Activated naive CD8-positive, alpha-beta T cell treated with anti-CD3 and anti-CD28 coated beads, Interleukin-2, amount 50 U/mL, for 24 hours (primary cell): ENCODE data around the gene SPACA4.

Experiments
- ATAC-seq: fragments of 150-1000 bp; cut with Tn5 transposase; one replicate; pipeline ENCODE4 v1.10.0; 2021
- DNase-seq: peaks from one replicate; pipeline ENCODE4 v3.0.0; 2021
- H3K27ac Mint-ChIP-seq: one replicate; pipeline ENCODE4 v1.8.0; 2021; ENCODE audit warnings: mild to moderate bottlenecking, mixed read lengths
- H3K27me3 Mint-ChIP-seq: one replicate; pipeline ENCODE4 v1.8.0; 2021; ENCODE audit warnings: mixed read lengths
- H3K36me3 Mint-ChIP-seq: one replicate; pipeline ENCODE4 v1.8.0; 2021; ENCODE audit warnings: low read depth, mixed read lengths
- H3K4me1 Mint-ChIP-seq: one replicate; pipeline ENCODE4 v1.8.0; 2021; ENCODE audit warnings: mixed read lengths
- H3K4me3 Mint-ChIP-seq: one replicate; pipeline ENCODE4 v1.8.0; 2021; ENCODE audit warnings: mild to moderate bottlenecking, moderate library complexity, mixed read lengths
- H3K9me3 Mint-ChIP-seq: one replicate; pipeline ENCODE4 v1.8.0; 2021; ENCODE audit warnings: mixed read lengths

The SPACA4 gene

DNA sequence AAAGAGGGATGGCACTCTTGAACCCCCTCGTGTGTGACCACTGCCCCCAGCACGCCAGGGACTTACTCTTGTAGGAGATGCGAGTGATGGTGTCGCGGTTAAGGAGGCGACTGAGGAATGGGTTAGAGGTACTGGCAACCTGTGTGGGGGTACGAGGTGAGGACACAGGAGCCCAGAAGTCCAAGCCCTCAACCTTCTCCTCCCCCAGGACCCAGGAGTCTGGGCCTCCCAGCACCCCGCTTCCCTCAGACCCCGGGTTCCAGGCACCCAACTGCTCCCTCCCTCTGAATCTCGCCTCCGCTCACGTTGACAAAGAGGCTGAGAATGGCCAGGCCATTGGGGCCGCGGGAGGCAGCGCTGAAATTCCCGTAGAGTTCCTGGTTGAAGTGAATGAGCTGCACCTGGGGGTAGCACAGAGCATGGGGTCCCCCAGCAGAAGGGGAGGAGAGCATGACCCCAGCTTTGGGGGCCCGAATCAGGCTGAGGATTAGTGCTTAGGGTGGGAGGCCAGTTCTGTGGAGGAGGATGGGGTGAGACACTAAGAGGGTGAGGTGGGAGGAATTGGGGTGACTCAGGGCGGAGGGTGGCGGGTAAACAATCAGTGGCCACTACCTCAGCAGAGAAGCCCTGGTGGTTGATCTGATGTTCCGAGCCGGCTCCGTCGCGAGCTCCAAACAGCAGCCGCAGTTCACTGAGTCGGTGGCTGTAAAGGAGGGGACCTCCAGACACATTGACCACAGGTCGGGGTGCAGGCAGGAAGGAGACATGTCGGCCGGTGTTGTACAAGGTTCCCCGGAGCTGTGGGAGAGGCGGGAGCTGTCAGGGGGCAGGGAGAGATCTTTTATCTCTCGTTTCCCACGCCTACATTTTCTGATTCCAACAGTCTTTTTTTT, 33.2 kb downstream of the SPACA4 start:
- H3K9me3 Mint-ChIP-seq: no peaks in the 10 kb centered on the region
- peaks cover 38% of the 10 kb centered on the region for H3K4me1 Mint-ChIP-seq
- peaks cover 2% of the 10 kb centered on the region for H3K27me3 Mint-ChIP-seq
- no peak for DNase-seq
- H3K4me3 Mint-ChIP-seq: no peak overlapping the region
- H3K36me3 Mint-ChIP-seq: no peaks in the 10 kb centered on the region
- ATAC-seq: no peak
- no peak overlapping the region for H3K27ac Mint-ChIP-seq

DNA sequence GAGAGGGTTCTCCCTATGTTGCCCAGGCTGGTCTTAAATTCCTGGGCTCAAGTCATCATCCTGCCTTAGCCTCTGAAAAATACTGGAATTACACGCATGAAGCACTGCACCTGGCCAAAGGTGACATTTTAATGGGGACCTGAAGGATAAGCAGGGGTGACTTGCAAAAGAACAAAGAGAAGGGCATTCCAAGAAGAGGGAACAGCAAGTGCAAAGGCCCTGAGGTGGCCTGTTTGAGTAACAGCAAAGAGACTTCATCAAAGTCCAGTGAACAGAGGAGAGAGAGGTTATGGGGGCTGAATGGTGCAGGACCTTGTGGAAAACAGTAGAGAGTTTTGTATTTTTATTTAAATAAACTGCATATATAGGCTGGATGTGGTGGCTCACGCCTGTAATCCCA, 35.3 kb downstream of the SPACA4 start:
- Mint-ChIP-seq H3K27me3 (no peaks in the 10 kb centered on the region), H3K9me3 (no peaks in the 10 kb centered on the region), H3K36me3 (no peaks in the 10 kb centered on the region), H3K4me3 (no peak overlapping the region), H3K27ac (no peak overlapping the region), H3K4me1 (peaks cover 44% of the 10 kb centered on the region)
- no peak for ATAC-seq
- no peak for DNase-seq

DNA sequence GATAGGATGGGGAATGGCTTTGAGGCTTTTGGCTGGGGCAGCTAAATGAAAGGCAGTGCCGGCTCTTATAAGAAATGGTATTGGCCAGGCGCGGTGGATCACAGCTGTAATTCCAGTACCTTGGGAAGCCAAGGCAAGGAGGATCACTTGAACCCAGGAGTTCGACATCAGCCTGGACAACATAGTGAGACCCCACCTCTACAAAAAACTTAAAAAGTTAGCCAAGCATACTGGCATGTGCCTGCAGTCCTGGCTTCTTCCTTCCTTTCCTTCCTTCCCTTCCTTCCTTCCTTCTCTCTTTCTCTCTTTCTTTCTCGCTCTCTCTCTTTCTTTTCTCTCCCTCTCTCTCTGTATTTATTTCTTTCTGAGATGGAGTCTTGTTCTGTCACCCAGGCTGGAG, 36.3 kb downstream of the SPACA4 start:
- no peaks in the 10 kb centered on the region for H3K9me3 Mint-ChIP-seq
- H3K4me3 Mint-ChIP-seq: no peak overlapping the region
- H3K27me3 Mint-ChIP-seq: no peaks in the 10 kb centered on the region
- H3K4me1 Mint-ChIP-seq: peaks cover 40% of the 10 kb centered on the region
- no peaks in the 10 kb centered on the region for H3K36me3 Mint-ChIP-seq
- H3K27ac Mint-ChIP-seq: no peak overlapping the region
- ATAC-seq (no peak), DNase-seq (no peak)

DNA sequence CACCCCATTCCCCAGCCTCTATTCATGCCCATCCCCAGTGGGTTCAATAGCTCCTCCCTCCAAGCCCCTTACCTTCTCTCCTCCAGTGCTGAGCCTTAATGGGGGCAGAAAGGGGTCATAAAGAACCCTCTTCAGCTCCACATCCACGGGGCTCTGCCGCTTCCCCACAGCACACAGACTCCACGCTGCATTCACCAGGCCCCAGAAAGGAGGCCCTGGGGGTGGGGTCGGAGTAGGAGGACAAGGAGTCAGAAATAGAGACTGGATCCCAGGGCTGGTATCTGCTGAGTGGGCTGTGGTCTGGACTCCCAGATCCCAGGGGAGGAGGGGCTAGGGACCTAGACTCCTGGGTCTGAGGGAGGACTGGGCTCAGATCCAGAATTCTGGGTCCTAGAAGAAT, 37.8 kb downstream of the SPACA4 start:
- Mint-ChIP-seq H3K9me3 (no peaks in the 10 kb centered on the region), H3K27ac (peak overlapping the region; percentile 81), H3K4me3 (no peak overlapping the region), H3K27me3 (no peaks in the 10 kb centered on the region), H3K36me3 (no peaks in the 10 kb centered on the region), H3K4me1 (peaks cover 33% of the 10 kb centered on the region)
- DNase-seq (no peak), ATAC-seq (no peak)

GRCh38 chr19:48644839-48645619, 38.5 kb downstream of the SPACA4 start:
- Mint-ChIP-seq H3K27me3 (no peaks in the 10 kb centered on the region), H3K9me3 (no peaks in the 10 kb centered on the region), H3K27ac (peak overlapping the region; percentile 81), H3K4me1 (peaks cover 37% of the 10 kb centered on the region), H3K36me3 (no peaks in the 10 kb centered on the region), H3K4me3 (peak overlapping the region; percentile 79)
- DNase-seq (peak; percentile 74), ATAC-seq (peak; percentile 73)

DNA sequence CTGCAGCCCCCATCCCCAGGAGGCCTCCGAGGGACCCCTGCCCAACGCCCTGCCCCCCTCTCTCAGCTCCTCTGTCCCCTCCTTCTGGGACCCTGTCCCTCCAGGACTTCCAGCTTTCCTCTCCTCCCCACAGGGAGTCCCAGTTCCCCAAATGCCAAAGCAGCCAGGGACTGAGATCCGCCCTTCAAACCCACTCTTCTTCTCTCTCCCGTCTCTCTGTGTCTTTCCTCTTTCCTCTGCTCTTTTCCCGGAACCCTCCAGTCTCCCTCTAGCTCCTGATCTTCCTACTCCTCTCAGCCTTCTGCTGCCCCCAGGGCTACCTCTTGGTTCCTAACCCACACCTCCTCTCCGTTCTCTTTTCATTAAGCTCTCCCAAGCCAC, 39.1 kb downstream of the SPACA4 start:
- Mint-ChIP-seq H3K4me3 (peak overlapping the region; percentile 79), H3K36me3 (no peaks in the 10 kb centered on the region), H3K4me1 (peaks cover 36% of the 10 kb centered on the region), H3K27ac (peak overlapping the region; percentile 79), H3K27me3 (no peaks in the 10 kb centered on the region), H3K9me3 (no peaks in the 10 kb centered on the region)
- DNase-seq (no peak), ATAC-seq (no peak)

GRCh38 chr19:48646001-48646721, 39.6 kb downstream of the SPACA4 start, which contains the start of gene CA11:
Gene CA11, minus strand, starts transcription at chr19:48646187. Its CDS starts 555 bp downstream, at chr19:48645632.
- peak; percentile 92 for DNase-seq
- H3K27ac Mint-ChIP-seq: peak within 1 kb of the TSS; percentile 81

GRCh38 chr19:48646722-48647216, 40.2 kb downstream of the SPACA4 start:
- DNase-seq (no peak), ATAC-seq (no peak)
- H3K27ac Mint-ChIP-seq: no peak overlapping the region
- H3K9me3 Mint-ChIP-seq: no peaks in the 10 kb centered on the region
- H3K27me3 Mint-ChIP-seq: no peaks in the 10 kb centered on the region
- no peaks in the 10 kb centered on the region for H3K36me3 Mint-ChIP-seq
- peak overlapping the region; percentile 41 for H3K4me3 Mint-ChIP-seq
- peaks cover 36% of the 10 kb centered on the region for H3K4me1 Mint-ChIP-seq

More at GRCh38 chr19:48646001-48646721, 39.6 kb downstream of the SPACA4 start, which contains the start of gene CA11:
- Mint-ChIP-seq H3K9me3 (no peaks in the 10 kb centered on the region), H3K4me3 (peak within 1 kb of the TSS; percentile 79), H3K4me1 (peaks cover 36% of the 10 kb centered on the region), H3K36me3 (no peaks in the 10 kb centered on the region), H3K27me3 (no peaks in the 10 kb centered on the region)
- ATAC-seq: peak; percentile 87

- H3K4me3 Mint-ChIP-seq: no peak overlapping the region
- H3K4me1 Mint-ChIP-seq: peaks cover 39% of the 10 kb centered on the region
- no peak overlapping the region for H3K27ac Mint-ChIP-seq
Observed at GRCh38 chr19:48648134-48648533, 41.6 kb downstream of the SPACA4 start.

DNA sequence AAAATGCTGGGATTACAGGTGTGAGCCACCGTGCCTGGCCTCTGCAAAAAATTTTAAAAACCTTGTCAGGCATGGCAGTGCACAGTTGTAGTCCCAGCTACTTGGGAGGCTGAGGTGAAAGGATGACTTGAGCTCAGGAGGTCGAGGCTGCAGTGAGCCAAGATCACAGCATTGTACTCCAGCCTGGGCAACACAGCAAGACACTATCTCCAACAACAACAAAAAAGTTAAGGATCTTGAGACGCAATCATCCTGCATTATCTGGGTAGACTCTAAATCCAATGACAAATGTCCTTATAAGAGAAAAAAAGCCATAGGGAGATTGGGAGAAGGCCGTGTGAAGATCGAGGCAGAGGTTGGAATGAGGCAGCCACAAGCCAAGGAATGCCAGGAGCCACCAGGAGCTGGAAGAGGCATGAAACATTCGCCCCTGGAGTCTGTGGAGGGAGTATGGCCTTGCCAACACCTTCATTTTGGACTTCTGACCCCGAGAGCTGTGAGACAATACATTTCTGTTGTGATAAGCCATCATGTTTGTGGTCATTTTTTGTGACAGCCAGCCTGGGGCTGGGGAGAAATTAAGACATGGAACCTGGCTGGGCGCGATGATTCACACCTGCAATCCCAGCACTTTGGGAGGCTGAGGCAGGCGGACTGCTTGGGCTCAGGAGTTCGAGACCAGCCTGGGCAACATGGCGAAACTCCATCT, 44.6 kb downstream of the SPACA4 start:
- no peaks in the 10 kb centered on the region for H3K36me3 Mint-ChIP-seq
- peaks cover 25% of the 10 kb centered on the region for H3K4me1 Mint-ChIP-seq
- no peaks in the 10 kb centered on the region for H3K9me3 Mint-ChIP-seq
- H3K4me3 Mint-ChIP-seq: no peak overlapping the region
- ATAC-seq: no peak
- DNase-seq: no peak
- H3K27me3 Mint-ChIP-seq: no peaks in the 10 kb centered on the region
- H3K27ac Mint-ChIP-seq: no peak overlapping the region

More at GRCh38 chr19:48648134-48648533, 41.6 kb downstream of the SPACA4 start:
- Mint-ChIP-seq H3K36me3 (no peaks in the 10 kb centered on the region), H3K9me3 (no peaks in the 10 kb centered on the region), H3K27me3 (no peaks in the 10 kb centered on the region)
- DNase-seq: no peak
- no peak for ATAC-seq

- no peak overlapping the region for H3K4me3 Mint-ChIP-seq
Observed at GRCh38 chr19:48651683-48652048, 45.1 kb downstream of the SPACA4 start.

DNA sequence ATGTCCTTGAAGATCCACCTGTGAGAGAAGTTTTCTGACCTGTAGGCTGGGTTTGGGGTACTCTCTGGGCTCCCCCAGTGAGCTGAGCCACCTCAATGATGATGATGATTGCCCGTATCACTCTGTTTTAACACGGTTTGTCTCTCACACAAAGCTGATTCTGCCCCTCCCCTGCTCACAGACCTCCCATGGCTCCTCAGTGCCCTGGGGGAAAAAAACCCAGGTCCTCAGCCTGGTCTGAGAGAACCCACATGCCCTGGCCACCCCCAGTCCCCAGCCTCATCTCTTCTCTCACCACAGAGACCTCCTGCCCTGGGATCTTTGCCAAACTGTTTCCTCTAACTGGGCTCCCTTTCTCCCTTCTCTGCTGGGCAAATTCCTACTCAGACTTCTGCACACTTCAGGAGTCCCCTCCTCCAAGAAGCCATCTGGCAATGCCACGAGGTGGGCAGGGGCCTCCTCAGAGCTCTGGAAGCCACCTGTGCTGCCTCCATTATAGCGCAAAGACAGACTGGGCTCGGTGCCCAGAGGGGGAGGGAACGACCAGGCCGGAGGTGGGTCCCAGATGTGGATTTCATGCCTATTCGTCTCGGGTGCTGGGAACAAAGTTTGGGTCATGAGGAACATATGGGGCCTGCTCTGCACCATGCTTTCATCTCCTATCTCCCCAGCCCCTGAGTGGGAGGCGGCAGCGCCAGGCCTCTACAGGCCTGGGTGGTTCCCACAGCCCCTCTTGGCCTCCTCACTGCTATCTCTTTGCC, 47.9 kb downstream of the SPACA4 start:
- ATAC-seq (no peak), DNase-seq (no peak)
- Mint-ChIP-seq H3K27me3 (no peaks in the 10 kb centered on the region), H3K4me1 (peaks cover 6% of the 10 kb centered on the region), H3K4me3 (no peak overlapping the region), H3K9me3 (no peaks in the 10 kb centered on the region), H3K36me3 (no peaks in the 10 kb centered on the region), H3K27ac (no peak overlapping the region)

More at GRCh38 chr19:48651683-48652048, 45.1 kb downstream of the SPACA4 start:
- Mint-ChIP-seq H3K27me3 (no peaks in the 10 kb centered on the region), H3K27ac (no peak overlapping the region), H3K36me3 (no peaks in the 10 kb centered on the region), H3K9me3 (no peaks in the 10 kb centered on the region), H3K4me1 (peaks cover 22% of the 10 kb centered on the region)
- DNase-seq: no peak
- ATAC-seq: peak; percentile 22

DNA sequence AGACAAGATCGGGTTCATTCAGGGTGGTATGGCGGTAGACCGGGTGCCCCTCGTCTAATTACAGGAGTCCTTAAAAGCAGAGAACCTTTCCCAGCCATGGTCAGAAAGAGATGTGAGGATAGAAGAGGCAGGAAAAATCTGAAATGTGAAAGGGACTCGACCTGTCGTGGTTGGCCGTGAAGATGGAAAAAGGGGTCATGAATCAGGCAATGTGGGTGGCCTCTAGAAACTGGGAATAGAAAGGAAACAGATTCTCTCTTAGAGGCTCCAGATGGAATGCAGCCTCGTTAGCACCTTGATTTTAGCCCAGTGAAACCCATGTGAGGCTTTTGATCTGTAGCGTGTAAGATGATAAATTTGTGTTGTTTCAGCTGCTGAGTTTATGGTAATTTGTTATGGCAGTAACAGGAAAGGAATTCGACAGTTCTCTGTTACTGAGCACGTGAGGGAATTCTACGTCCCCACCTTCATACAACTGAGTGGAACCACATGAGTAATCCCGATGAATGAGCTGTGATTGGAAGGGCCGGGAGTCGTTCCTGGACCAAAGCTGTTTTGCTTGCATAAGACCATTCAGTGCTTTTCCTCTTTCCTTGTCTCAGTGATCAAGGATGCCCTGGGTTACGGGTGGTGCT, 50.4 kb downstream of the SPACA4 start:
- H3K4me1 Mint-ChIP-seq: peaks cover 10% of the 10 kb centered on the region
- no peaks in the 10 kb centered on the region for H3K9me3 Mint-ChIP-seq
- H3K36me3 Mint-ChIP-seq: no peaks in the 10 kb centered on the region
- no peaks in the 10 kb centered on the region for H3K27me3 Mint-ChIP-seq
- no peak for DNase-seq
- H3K27ac Mint-ChIP-seq: no peak overlapping the region
- no peak for ATAC-seq
- H3K4me3 Mint-ChIP-seq: no peak overlapping the region
